Amniotic stem cell (primary cell): ENCODE measurements around the gene TSPAN16.
A peak's percentile ranks its signal among the peaks of the same experiment; 100 is the strongest.
"Not testable (repeated sequence)": the region's sequence is repeated elsewhere in the genome, so short reads cannot be mapped to it uniquely, and the experiment has no call there.

Experiments used
- DNase-seq: peaks from one replicate; lab custom pipeline; 2025; lab: John Stamatoyannopoulos, UW

Gene TSPAN16

GRCh38 chr19:11346104-11346940 is 50.4 kb downstream of the TSPAN16 start, which contains the start of the genes CCDC159 and TMEM205:
TSS of gene CCDC159 (plus strand) at chr19:11346519. CDS start at chr19:11346607, 88 bp downstream.
TSS of gene TMEM205 (minus strand) at chr19:11346268. CDS start at chr19:11345619, 649 bp downstream.
- peak; percentile 99 for DNase-seq

- no peak for DNase-seq
These were observed 51.6 kb downstream of the TSPAN16 start for GRCh38 chr19:11347546-11348039.

GRCh38 chr19:11349171-11349570 is 53.2 kb downstream of the TSPAN16 start:
- no peak for DNase-seq

GRCh38 chr19:11354102-11354501 is 58.1 kb downstream of the TSPAN16 start:
- not testable (repeated sequence) for DNase-seq

GRCh38 chr19:11355160-11356073 is 59.5 kb downstream of the TSPAN16 start, which contains the start of gene PLPPR2:
TSS of gene PLPPR2 (plus strand) at chr19:11355432. CDS start at chr19:11357674, 2,242 bp downstream.
- peak; percentile 86 for DNase-seq

DNA sequence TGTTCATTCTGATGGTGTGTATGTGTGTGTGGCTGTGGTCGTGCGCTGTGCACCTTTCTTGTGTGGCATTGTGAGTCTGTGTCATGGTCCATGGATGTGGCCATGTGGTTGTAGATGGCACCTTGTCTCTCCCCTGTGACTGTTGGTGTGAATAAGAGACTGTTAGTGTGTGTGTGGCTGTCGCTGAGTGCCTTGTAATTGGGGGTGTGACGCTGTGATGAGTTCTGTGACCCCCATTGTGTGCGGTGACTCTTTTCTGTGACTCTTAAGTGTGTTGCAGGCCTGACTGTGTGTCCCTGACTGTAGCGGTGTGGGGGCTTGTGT is 60.1 kb downstream of the TSPAN16 start:
- DNase-seq, result no peak

- no peak for DNase-seq
These were observed 61.0 kb downstream of the TSPAN16 start for GRCh38 chr19:11356676-11357550.

DNA sequence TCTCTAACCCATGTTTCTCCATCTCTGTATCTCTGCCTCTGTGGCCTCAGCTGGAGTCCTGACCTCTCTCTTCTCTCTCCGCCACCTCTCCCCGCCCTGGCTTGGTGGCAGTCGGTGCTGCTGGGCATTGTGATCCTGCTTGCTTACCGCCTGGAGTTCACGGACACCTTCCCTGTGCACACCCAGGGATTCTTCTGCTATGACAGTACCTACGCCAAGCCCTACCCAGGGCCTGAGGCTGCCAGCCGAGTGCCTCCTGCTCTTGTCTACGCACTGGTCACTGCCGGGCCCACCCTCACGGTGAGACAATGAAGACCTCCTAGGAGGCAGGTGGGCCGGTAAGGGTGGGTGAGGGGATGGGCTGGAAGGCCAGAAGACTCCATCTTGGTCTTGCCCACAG is 63.5 kb downstream of the TSPAN16 start:
- DNase-seq, result no peak

DNA sequence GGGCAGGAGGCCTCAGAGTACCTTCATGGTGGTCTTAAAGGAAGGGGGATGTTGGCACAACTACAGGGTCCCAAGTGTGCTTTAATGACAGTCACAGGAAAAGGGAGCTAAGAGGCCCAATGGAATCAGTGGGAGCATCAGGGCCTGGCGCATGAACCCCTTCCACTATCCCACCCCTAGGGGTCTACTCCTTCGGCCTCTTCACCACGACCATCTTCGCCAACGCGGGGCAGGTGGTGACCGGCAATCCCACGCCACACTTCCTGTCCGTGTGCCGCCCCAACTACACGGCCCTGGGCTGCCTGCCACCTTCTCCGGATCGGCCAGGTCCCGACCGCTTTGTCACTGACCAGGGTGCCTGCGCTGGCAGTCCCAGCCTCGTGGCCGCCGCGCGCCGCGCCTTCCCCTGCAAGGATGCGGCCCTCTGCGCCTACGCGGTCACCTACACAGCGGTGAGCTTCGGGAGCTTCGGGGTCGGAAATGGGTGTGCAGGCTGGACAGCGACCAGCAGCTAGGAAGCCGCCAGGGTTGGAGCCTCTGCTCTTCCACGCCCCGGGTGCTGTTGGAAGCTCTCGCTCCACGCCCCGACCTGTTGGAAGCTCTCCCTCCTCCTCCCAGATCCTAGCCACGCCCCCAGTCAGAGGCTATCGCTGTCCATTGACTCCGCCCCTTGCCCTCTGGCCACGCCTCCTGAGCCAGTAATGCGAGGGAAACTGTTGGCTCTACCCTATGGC is 65.2 kb downstream of the TSPAN16 start:
- DNase-seq, result no peak

DNA sequence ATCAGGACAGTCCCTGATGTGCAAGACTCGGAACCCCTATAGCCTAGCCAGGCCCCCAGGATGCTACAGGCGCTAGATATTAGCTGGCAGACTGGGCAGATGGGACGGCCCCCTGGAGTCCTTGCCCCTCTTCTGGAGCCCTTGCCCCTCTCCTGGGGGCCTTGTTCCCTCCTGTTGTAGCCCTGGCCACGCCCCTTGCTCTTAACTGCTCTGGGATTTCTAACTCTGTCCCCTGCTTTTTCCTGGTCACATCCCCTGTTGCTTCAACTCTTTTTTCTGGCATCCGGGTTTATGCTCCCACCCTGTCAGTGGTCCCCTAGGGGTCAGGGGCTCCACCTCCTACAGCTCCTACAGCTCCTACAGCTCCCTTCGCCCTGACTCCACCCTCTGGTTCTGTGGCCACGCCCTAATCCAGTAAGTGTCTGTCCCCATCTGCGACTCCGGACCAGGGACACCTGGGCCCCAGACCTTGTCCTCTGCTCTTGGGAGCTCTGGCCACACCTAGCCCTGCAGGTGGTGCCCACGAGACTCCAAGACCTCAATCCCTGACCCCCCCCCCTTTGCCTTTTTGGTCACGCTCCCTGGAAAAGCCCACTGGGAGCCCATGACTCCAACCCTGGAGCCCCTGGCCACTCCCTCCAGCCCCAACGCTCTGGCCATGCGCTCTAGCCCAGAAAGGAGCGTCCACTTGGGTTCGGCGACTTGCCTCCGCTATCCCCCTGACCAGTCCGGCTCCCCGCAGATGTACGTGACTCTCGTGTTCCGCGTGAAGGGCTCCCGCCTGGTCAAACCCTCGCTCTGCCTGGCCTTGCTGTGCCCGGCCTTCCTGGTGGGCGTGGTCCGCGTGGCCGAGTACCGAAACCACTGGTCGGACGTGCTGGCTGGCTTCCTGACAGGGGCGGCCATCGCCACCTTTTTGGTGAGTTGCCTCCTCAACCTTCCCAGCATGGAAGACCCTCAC is 66.1 kb downstream of the TSPAN16 start:
- DNase-seq, result no peak

GRCh38 chr19:11363881-11364280 is 67.9 kb downstream of the TSPAN16 start:
- DNase-seq, result no peak

GRCh38 chr19:11364296-11364904 is 68.4 kb downstream of the TSPAN16 start:
- DNase-seq, result no peak

DNA sequence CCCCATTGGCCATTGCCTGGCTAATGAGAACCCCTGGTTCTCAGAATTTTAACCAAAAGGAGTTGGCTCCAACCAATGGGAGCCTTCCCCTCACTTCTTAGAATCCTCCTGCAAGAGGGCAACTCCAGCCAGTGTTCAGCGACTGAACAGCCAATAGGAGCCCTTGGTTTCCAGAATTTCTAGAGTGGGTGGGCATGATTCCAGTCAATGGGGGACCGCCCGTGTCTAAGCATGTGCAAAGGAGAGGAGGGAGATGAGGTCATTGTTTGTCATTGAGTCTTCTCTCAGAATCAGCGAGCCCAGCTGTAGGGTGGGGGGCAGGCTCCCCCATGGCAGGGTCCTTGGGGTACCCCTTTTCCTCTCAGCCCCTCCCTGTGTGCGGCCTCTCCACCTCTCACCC is 69.0 kb downstream of the TSPAN16 start:
- DNase-seq, result no peak
